ENCODE measurements around the gene MS4A14. TPM values are rescaled to one million over a fixed set of nuclear protein-coding genes. Genes with fewer than 3 reads are reported as not detected.
"Not testable (repeated sequence)": the region's sequence is repeated elsewhere in the genome, so short reads cannot be mapped to it uniquely, and the experiment has no call there.

MS4A14 gene
- total RNA-seq, 2 donors from 2014 or later, result not detected

DNA sequence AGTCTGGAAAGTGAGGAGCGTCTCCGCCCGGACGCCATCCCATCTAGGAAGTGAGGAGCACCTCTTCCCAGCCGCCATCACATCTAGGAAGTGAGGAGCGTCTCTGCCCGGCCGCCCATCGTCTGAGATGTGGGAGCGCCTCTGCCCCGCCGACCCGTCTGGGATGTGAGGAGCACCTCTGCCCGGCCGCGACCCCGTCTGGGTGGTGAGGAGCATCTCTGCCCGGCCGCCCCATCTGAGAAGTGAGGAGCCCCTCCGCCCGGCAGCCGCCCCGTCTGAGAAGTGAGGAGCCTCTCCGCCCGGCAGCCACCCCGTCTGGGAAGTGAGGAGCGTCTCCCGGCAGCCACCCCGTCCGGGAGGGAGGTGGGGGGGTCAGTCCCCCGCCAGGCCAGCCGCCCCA is 54.9 kb downstream of the MS4A14 start:
- H3K9me3 Mint-ChIP-seq; H3K27ac Mint-ChIP-seq; ATAC-seq; DNase-seq (ENCODE audit: low spot score in 2 of 2); H3K36me3 Mint-ChIP-seq: not testable (repeated sequence)

GRCh38 chr11:60454212-60454611 is 58.0 kb downstream of the MS4A14 start:
- H3K27ac Mint-ChIP-seq, result no peak overlapping the region
- DNase-seq (ENCODE audit: low spot score in 2 of 2) (no peak), ATAC-seq (no peak)
- no peaks in the 10 kb centered on the region for H3K36me3 Mint-ChIP-seq
- no peaks in the 10 kb centered on the region for H3K9me3 Mint-ChIP-seq

GRCh38 chr11:60455531-60456042 is 59.3 kb downstream of the MS4A14 start, which contains the start of gene MS4A1:
MS4A1 (plus strand) TSS chr11:60455847; CDS start chr11:60462375, 6,528 bp downstream.
- Mint-ChIP-seq H3K27ac (no peak within 1 kb of the TSS), H3K9me3 (no peaks in the 10 kb centered on the region), H3K36me3 (no peaks in the 10 kb centered on the region)
- ATAC-seq, result no peak
- no peak for DNase-seq (ENCODE audit: low spot score in 2 of 2)

DNA sequence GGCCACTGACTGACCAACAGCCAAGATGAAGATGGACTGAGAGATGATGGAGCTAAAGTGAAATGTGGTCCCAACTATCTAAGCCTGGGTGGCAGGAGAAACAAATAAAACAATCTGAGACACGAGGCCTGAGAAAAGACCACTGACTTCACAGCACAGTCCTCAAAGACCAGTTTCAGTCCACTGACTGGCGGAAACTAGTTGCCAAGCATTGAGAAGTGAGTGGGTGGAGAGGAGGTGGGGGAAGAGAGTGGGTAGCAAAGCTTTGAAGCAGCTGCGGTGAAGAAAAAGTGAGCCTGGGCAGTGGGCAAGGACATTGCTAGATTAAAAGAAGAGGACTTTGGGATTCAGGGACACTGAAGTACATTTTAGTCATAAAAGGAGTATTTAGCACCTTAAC is 61.3 kb downstream of the MS4A14 start:
- Mint-ChIP-seq H3K27ac (no peak overlapping the region), H3K9me3 (no peaks in the 10 kb centered on the region), H3K36me3 (no peaks in the 10 kb centered on the region)
- DNase-seq (ENCODE audit: low spot score in 2 of 2), result no peak
- no peak for ATAC-seq

GRCh38 chr11:60459345-60459744 is 63.1 kb downstream of the MS4A14 start:
- no peaks in the 10 kb centered on the region for H3K36me3 Mint-ChIP-seq
- H3K9me3 Mint-ChIP-seq, result no peaks in the 10 kb centered on the region
- no peak overlapping the region for H3K27ac Mint-ChIP-seq
- DNase-seq (ENCODE audit: low spot score in 2 of 2) (no peak), ATAC-seq (no peak)

Other genes with a start within 250 kb of the MS4A14 start
- not detected for gene MS4A6A, start 213.4 kb upstream of the MS4A14 start, total RNA-seq
- gene MS4A4E, start 153.3 kb upstream of the MS4A14 start, total RNA-seq, result not detected
- gene MS4A4A, start 115.8 kb upstream of the MS4A14 start, total RNA-seq, result not detected
- gene MS4A6E, start 69.2 kb upstream of the MS4A14 start, total RNA-seq, result not detected
- gene MS4A7, start 17.9 kb upstream of the MS4A14 start, total RNA-seq, result not detected
- not detected for gene MS4A5, start 33.1 kb downstream of the MS4A14 start, total RNA-seq
- gene MS4A1, start 59.4 kb downstream of the MS4A14 start, total RNA-seq, result under 1 TPM in 1 of 2 donors, not detected in 1; 0.27 TPM
- gene MS4A12, start 96.3 kb downstream of the MS4A14 start, total RNA-seq, result not detected
- not detected for gene MS4A13, start 118.9 kb downstream of the MS4A14 start, total RNA-seq